ENCODE results near the gene MREG.

DNA sequence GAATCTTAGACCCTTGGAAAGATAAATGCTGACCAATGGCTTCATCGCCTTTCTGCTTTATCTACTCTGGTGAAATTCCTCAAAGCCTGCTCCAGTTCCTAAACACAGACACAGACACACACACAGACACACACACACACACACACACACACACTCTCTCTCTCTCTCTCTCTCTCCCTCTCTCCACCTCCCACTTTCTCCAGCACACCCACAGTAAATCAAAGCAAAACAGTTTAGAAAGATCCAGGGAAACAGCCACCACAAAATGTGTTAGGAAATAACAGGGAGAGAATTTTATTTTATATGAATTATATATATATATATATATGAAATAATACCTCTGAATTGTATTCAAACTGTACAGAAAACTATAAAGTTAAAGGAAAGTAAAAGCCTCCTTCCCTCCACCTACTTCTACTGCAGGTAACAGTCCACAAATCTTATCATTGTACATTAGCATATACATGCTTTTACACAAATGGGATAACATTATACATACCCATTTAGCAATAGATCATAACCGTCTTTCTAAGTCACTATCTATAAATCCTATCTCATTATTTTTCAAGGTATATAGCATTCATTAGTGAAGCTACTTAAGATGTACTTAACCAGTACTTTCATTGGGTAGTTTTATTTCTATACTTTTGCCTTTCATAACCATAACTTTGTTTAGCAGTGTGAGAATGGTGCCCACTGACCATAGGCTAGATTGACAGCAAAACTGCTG, 38.5 kb downstream of the MREG start:
- TF ChIP-seq, protein P1, sequence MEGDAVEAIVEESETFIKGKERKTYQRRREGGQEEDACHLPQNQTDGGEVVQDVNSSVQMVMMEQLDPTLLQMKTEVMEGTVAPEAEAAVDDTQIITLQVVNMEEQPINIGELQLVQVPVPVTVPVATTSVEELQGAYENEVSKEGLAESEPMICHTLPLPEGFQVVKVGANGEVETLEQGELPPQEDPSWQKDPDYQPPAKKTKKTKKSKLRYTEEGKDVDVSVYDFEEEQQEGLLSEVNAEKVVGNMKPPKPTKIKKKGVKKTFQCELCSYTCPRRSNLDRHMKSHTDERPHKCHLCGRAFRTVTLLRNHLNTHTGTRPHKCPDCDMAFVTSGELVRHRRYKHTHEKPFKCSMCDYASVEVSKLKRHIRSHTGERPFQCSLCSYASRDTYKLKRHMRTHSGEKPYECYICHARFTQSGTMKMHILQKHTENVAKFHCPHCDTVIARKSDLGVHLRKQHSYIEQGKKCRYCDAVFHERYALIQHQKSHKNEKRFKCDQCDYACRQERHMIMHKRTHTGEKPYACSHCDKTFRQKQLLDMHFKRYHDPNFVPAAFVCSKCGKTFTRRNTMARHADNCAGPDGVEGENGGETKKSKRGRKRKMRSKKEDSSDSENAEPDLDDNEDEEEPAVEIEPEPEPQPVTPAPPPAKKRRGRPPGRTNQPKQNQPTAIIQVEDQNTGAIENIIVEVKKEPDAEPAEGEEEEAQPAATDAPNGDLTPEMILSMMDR (IDR thresholded peaks at IDR 0.05 in 4 of 5, conservative IDR thresholded peaks at IDR 0.05 in 1 of 5), result no peak
- no peak for TF ChIP-seq POLR2A (IDR thresholded peaks at IDR 0.05)
